ENCODE results near the gene USP35. TPM values are rescaled to one million over a fixed set of nuclear protein-coding genes. Genes with fewer than 3 reads are reported as not detected.

Gene USP35
- polyA plus RNA-seq, 2 of the 4 experiments (the other 2 are of a cell fraction): 3.8 to 5.8 TPM

- Histone ChIP-seq H3K4me1 (no peaks in the 10 kb centered on the region), H3K4me2 (no peak overlapping the region), H3K27ac (no peak overlapping the region), H3K4me3 (no peak overlapping the region), H3K9me3 (peaks cover 10% of the 10 kb centered on the region; the same call in 2 of the 3 replicates)
- ATAC-seq (no peak), DNase-seq (ENCODE audit: low read depth in 1 of 2, low spot score in 1 of 2) (no peak), FAIRE-seq (no peak)
- TF ChIP-seq HMGXB4 (CRISPR knock-in tag; IDR thresholded peaks at IDR 0.05; ENCODE audit: borderline replicate concordance): no peak
- no peak for TF ChIP-seq REST (IDR thresholded peaks at IDR 0.05)
- TF ChIP-seq NR3C1 (IDR thresholded peaks at IDR 0.05): no peak
- TF ChIP-seq ZNF302 (CRISPR knock-in tag; IDR thresholded peaks at IDR 0.05): no peak
- no peak for TF ChIP-seq SREBF2 (IDR thresholded peaks at IDR 0.05)
- no peak for TF ChIP-seq ELK1 (IDR thresholded peaks at IDR 0.05; ENCODE audit: low read depth, low read length)
- no peak for TF ChIP-seq RCOR1 (IDR thresholded peaks at IDR 0.05; ENCODE audit: low read depth, low read length)
- no peak for TF ChIP-seq FOSB (CRISPR knock-in tag; IDR thresholded peaks at IDR 0.05)
- no peak for TF ChIP-seq KDM1A (IDR thresholded peaks at IDR 0.05; ENCODE audit: low read depth)
- no peak for TF ChIP-seq RARB (CRISPR knock-in tag; IDR thresholded peaks at IDR 0.05)
- no peak for TF ChIP-seq PHF8 (IDR thresholded peaks at IDR 0.05; ENCODE audit: borderline replicate concordance, low read depth)
- TF ChIP-seq CHD4 (IDR thresholded peaks at IDR 0.05; ENCODE audit: borderline replicate concordance): no peak
- no peak for TF ChIP-seq HOXB5 (CRISPR knock-in tag; IDR thresholded peaks at IDR 0.05)
- no peak for TF ChIP-seq CTCF (IDR thresholded peaks at IDR 0.05)
- no peak for TF ChIP-seq CEBPB (IDR thresholded peaks at IDR 0.05)
- no peak for TF ChIP-seq NPAS2 (CRISPR knock-in tag; IDR thresholded peaks at IDR 0.05; ENCODE audit: borderline replicate concordance)
- no peak for TF ChIP-seq FOSL2 (IDR thresholded peaks at IDR 0.05)
- no peak for TF ChIP-seq FOSL2 (CRISPR knock-in tag; IDR thresholded peaks at IDR 0.05)
- TF ChIP-seq BHLHE40 (IDR thresholded peaks at IDR 0.05; ENCODE audit: low read depth, low read length): no peak
- no peak for TF ChIP-seq CBX8 (IDR thresholded peaks at IDR 0.05)
- ChIA-PET CTCF (interaction anchor here (1.8 kb wide), 1 partner anchor 9 kb away, joined by 5 read pairs; no protein-coding TSS in a partner anchor), POLR2A (no interaction called here)
These were observed 48.8 kb downstream of the USP35 start for GRCh38 chr11:78237293-78238046.

Measured in A549 (cell line).